GM23338 (cell line): ENCODE results near the gene PREB. TPM values are rescaled to one million over a fixed set of nuclear protein-coding genes. Genes with fewer than 3 reads are reported as not detected.

Experiments used
- ATAC-seq: fragments of 200-7000 bp; cut with Tn5 transposase; 3 replicates; pipeline ENCODE4 v1.9.1; 2020
- DNase-seq: peaks from one replicate; pipeline ENCODE4 v3.0.0-alpha.2; 2015; ENCODE audit warnings: low spot score
- H2AFZ ChIP-seq: fragments of 200-600 bp; sonication (generic); 2 replicates; pipeline ENCODE4 v1.8.0; 2016; ENCODE audit warnings: antibody characterized with exemption, mild to moderate bottlenecking, moderate library complexity
- H3F3A ChIP-seq: fragments of 200-600 bp; sonication (generic); replicated peaks from 2 replicates; pipeline ENCODE4 v1.8.0; 2017; ENCODE audit warnings: antibody characterized with exemption, mixed run types, low read depth
- H3K27ac ChIP-seq: fragments of 200-600 bp; sonication (generic); 2 replicates; pipeline ENCODE4 v1.6.1; 2016; ENCODE audit warnings: low read depth
- H3K27me3 ChIP-seq: fragments of 200-600 bp; sonication (generic); 2 replicates; pipeline ENCODE4 v1.8.0; 2016; ENCODE audit warnings: mild to moderate bottlenecking, mixed run types, moderate library complexity; ENCODE audit not compliant: insufficient read depth
- H3K36me3 ChIP-seq: fragments of 200-600 bp; sonication (generic); 2 replicates; pipeline ENCODE4 v1.8.0; 2016; ENCODE audit warnings: mild to moderate bottlenecking; ENCODE audit not compliant: insufficient read depth
- H3K4me1 ChIP-seq: fragments of 200-600 bp; sonication (generic); 2 replicates; pipeline ENCODE4 v1.8.0; 2016; ENCODE audit warnings: mild to moderate bottlenecking, moderate library complexity; ENCODE audit not compliant: insufficient read depth
- H3K4me2 ChIP-seq: fragments of 200-600 bp; sonication (generic); 2 replicates; pipeline ENCODE4 v1.7.1; 2017; ENCODE audit warnings: mixed run types
- H3K4me3 ChIP-seq: fragments of 200-600 bp; sonication (generic); 2 replicates; pipeline ENCODE4 v1.6.1; 2016; ENCODE audit warnings: mixed run types
- H3K79me2 ChIP-seq: fragments of 200-600 bp; sonication (generic); replicated peaks from 2 replicates; pipeline ENCODE4 v1.8.0; 2017; ENCODE audit warnings: mild to moderate bottlenecking; ENCODE audit not compliant: insufficient read depth
- H3K9me2 ChIP-seq: fragments of 200-600 bp; sonication (generic); 2 replicates; pipeline ENCODE4 v1.8.0; 2017; ENCODE audit not compliant: insufficient read depth
- H4K20me1 ChIP-seq: fragments of 200-600 bp; sonication (generic); replicated peaks from 2 replicates; pipeline ENCODE4 v1.8.0; 2017; ENCODE audit warnings: mild to moderate bottlenecking; ENCODE audit not compliant: insufficient read depth
- H3K27ac Mint-ChIP-seq: 2 replicates; pipeline ENCODE4 v1.8.0; 2020; ENCODE audit warnings: inconsistent platforms, mild to moderate bottlenecking, moderate library complexity, mixed read lengths
- H3K27me3 Mint-ChIP-seq: 3 replicates; pipeline ENCODE4 v1.8.0; 2022; ENCODE audit warnings: low read depth, mild to moderate bottlenecking, moderate library complexity, mixed read lengths, inconsistent platforms; ENCODE audit not compliant: insufficient read depth, poor library complexity
- H3K36me3 Mint-ChIP-seq: 3 replicates; pipeline ENCODE4 v1.8.0; 2021; ENCODE audit warnings: low read depth, mild to moderate bottlenecking, inconsistent platforms, moderate library complexity, mixed read lengths
- H3K4me1 Mint-ChIP-seq: 3 replicates; pipeline ENCODE4 v1.8.0; 2020; ENCODE audit warnings: mild to moderate bottlenecking, inconsistent platforms, mixed read lengths
- H3K4me3 Mint-ChIP-seq: 3 replicates; pipeline ENCODE4 v1.8.0; 2021; ENCODE audit warnings: moderate library complexity, mild to moderate bottlenecking, inconsistent platforms, mixed read lengths
- H3K9me3 Mint-ChIP-seq: 3 replicates; pipeline ENCODE4 v1.8.0; 2020; ENCODE audit warnings: moderate library complexity, mild to moderate bottlenecking, inconsistent platforms, mixed read lengths
- CREB1 ChIP-seq: fragments of 250-450 bp; sonication (Bioruptor Pico); IDR thresholded peaks from 2 replicates; pipeline ENCODE4 v1.5.0; 2020; ENCODE audit warnings: low read depth, mild to moderate bottlenecking, moderate library complexity
- CTCF ChIP-seq, 2 experiments: fragments of 200-600 bp in 1 of 2; sonication (generic) in 1 of 2; conservative IDR thresholded peaks; 2 replicates each; pipeline versions ENCODE4 v1.5.1 to v1.6.1; 2016 to 2017; ENCODE audit warnings: antibody characterized with exemption in 2 of 2, low read depth in 2 of 2, mild to moderate bottlenecking in 2 of 2, moderate library complexity in 1 of 2
- EZH2phosphoT487 ChIP-seq: fragments of 200-600 bp; sonication (generic); IDR thresholded peaks from one replicate; pipeline ENCODE4 v1.8.1; 2018; ENCODE audit warnings: antibody characterized with exemption; ENCODE audit not compliant: unreplicated experiment
- JUNB ChIP-seq: IDR thresholded peaks from one replicate; pipeline ENCODE4 v1.6.1; 2016; ENCODE audit warnings: antibody characterized with exemption; ENCODE audit not compliant: unreplicated experiment
- NANOG ChIP-seq: IDR thresholded peaks from 2 replicates; pipeline ENCODE4 v1.6.1; 2016; ENCODE audit warnings: antibody characterized with exemption, borderline replicate concordance
- REST ChIP-seq: IDR thresholded peaks from one replicate; pipeline ENCODE4 v1.6.1; 2018; ENCODE audit warnings: antibody characterized with exemption; ENCODE audit not compliant: unreplicated experiment
- STAT1 ChIP-seq: IDR thresholded peaks from one replicate; pipeline ENCODE4 v1.6.1; 2016; ENCODE audit warnings: antibody characterized with exemption; ENCODE audit not compliant: unreplicated experiment
- ZNF114 ChIP-seq: fragments of 250-450 bp; sonication (Bioruptor Pico); IDR thresholded peaks from 2 replicates; pipeline ENCODE4 v1.5.0; 2020; ENCODE audit warnings: mild to moderate bottlenecking, moderate library complexity
- ZNF331 ChIP-seq: fragments of 250-450 bp; sonication (Bioruptor Pico); IDR thresholded peaks from 2 replicates; pipeline ENCODE4 v1.5.0; 2020; ENCODE audit warnings: low read depth, mild to moderate bottlenecking, moderate library complexity
- ZNF462 ChIP-seq: fragments of 250-450 bp; sonication (Bioruptor Pico); IDR thresholded peaks from 2 replicates; pipeline ENCODE4 v1.5.0; 2020; ENCODE audit warnings: mild to moderate bottlenecking, moderate library complexity
- polyA plus RNA-seq: library from polyadenylated mRNA; unstranded; fragments of >200 nt; fragmentation: Nextera tagmentation; extraction: Ambion mirVana; gene quantifications from 2 replicates; pipeline ENCODE4 v1.2.1, GENCODE V29; 2016
- total RNA-seq: library from RNA; depleted of rRNA; stranded (reverse); fragments of >200 nt; shearing (Covaris generic); gene quantifications from 2 replicates; pipeline ENCODE4 v1.2.3, GENCODE V29; 2014

Gene PREB
- total and polyA plus RNA-seq, 2 experiments from 2014 or later = 41.2 to 79.7 TPM

GRCh38 chr2:27108221-27108620 is 26.2 kb downstream of the PREB start:
- Histone ChIP-seq H3K9me2 (no peaks in the 10 kb centered on the region), H3K36me3 (no peaks in the 10 kb centered on the region), H4K20me1 (no peaks in the 10 kb centered on the region), H2AFZ (no peak overlapping the region), H3K4me2 (no peak overlapping the region), H3K27ac (no peak overlapping the region), H3K27me3 (no peaks in the 10 kb centered on the region), H3K79me2 (no peaks in the 10 kb centered on the region), H3K4me1 (no peaks in the 10 kb centered on the region), H3K4me3 (no peak overlapping the region), H3F3A (no peaks in the 10 kb centered on the region)
- DNase-seq (no peak), ATAC-seq (no peak)
- Mint-ChIP-seq H3K4me3 (no peak overlapping the region), H3K36me3 (no peaks in the 10 kb centered on the region), H3K27me3 (peaks cover 4% of the 10 kb centered on the region), H3K27ac (no peak overlapping the region), H3K9me3 (no peaks in the 10 kb centered on the region), H3K4me1 (peaks cover 6% of the 10 kb centered on the region; the same call in 2 of the 3 replicates)
- TF ChIP-seq CTCF (conservative IDR thresholded peaks at IDR 0.05; ENCODE audit: low read depth in 2 of 2) (no peak), NANOG (no peak), REST (no peak)

GRCh38 chr2:27105981-27106380 is 28.5 kb downstream of the PREB start:
- no peaks in the 10 kb centered on the region for H3K36me3 Mint-ChIP-seq
- ATAC-seq (no peak), DNase-seq (no peak)
- no peak overlapping the region for H2AFZ ChIP-seq
- H3K4me1 ChIP-seq = no peaks in the 10 kb centered on the region
- no peaks in the 10 kb centered on the region for H3K9me3 Mint-ChIP-seq
- H3F3A ChIP-seq = no peaks in the 10 kb centered on the region
- H3K4me1 Mint-ChIP-seq = peaks cover 2% of the 10 kb centered on the region; the same call in 1 of the 3 replicates
- H3K4me2 ChIP-seq = no peak overlapping the region
- H3K9me2 ChIP-seq = no peaks in the 10 kb centered on the region
- H4K20me1 ChIP-seq = no peaks in the 10 kb centered on the region
- no peaks in the 10 kb centered on the region for H3K36me3 ChIP-seq
- no peak overlapping the region for H3K27ac Mint-ChIP-seq
- no peaks in the 10 kb centered on the region for H3K79me2 ChIP-seq
- no peak overlapping the region for H3K4me3 ChIP-seq
- no peak overlapping the region for H3K27ac ChIP-seq
- peaks cover 6% of the 10 kb centered on the region for H3K27me3 Mint-ChIP-seq
- no peak overlapping the region for H3K4me3 Mint-ChIP-seq
- no peaks in the 10 kb centered on the region for H3K27me3 ChIP-seq
- no peak for TF ChIP-seq EZH2phosphoT487
- no peak for TF ChIP-seq JUNB
- TF ChIP-seq CREB1 (CRISPR knock-in tag) = no peak
- no peak for TF ChIP-seq NANOG
- TF ChIP-seq ZNF114 = no peak
- no peak for TF ChIP-seq ZNF462 (CRISPR knock-in tag)
- TF ChIP-seq STAT1 = no peak
- no peak for TF ChIP-seq ZNF331
